ENCODE data around the gene LIME1. TPM values are rescaled to one million over a fixed set of nuclear protein-coding genes. Genes with fewer than 3 reads are reported as not detected.

LIME1 gene
- total and polyA plus RNA-seq, 5 donors from 2014 or later = 237 to 547 (median 403) TPM

- ATAC-seq (ENCODE audit: low read depth in 2 of 2) (no peak), DNase-seq (no peak)
- Histone ChIP-seq H3K9me3 (ENCODE audit: control insufficient read depth in 2 of 2, low read length in 2 of 2) (no peaks in the 10 kb centered on the region), H3K27ac (ENCODE audit: insufficient read depth, low read length, poor library complexity, severe bottlenecking) (peak overlapping the region; percentile 82), H3K36me3 (ENCODE audit: control insufficient read depth, insufficient read depth, low read length) (peaks cover 15% of the 10 kb centered on the region), H3K27me3 (ENCODE audit: control insufficient read depth, insufficient read depth, low read length) (no peaks in the 10 kb centered on the region), H3K4me1 (ENCODE audit: control insufficient read depth, insufficient read depth, low read length, poor library complexity, severe bottlenecking) (peaks cover 53% of the 10 kb centered on the region), H3K4me3 (ENCODE audit: low read depth, low read length) (no peak overlapping the region)
- no peaks in the 10 kb centered on the region for H3K27me3 Mint-ChIP-seq
- peaks cover 18% of the 10 kb centered on the region for H3K36me3 Mint-ChIP-seq
- H3K4me1 Mint-ChIP-seq = peaks cover 0 to 23% (median 12%) of the 10 kb centered on the region in 4 donors
- no peaks in the 10 kb centered on the region for H3K9me3 Mint-ChIP-seq
- H3K27ac Mint-ChIP-seq = peak overlapping the region in 2 of 3 donors; percentile 32 to 95
- H3K4me3 Mint-ChIP-seq = peak overlapping the region in 3 of 4 donors; percentile 93 to 94 (median 93)
Observed at GRCh38 chr20:63734946-63735858, 1.3 kb upstream of the LIME1 start.

- Mint-ChIP-seq H3K4me1 (peaks cover 0 to 23% (median 11%) of the 10 kb centered on the region in 4 donors), H3K36me3 (peaks cover 18% of the 10 kb centered on the region), H3K27me3 (no peaks in the 10 kb centered on the region), H3K9me3 (no peaks in the 10 kb centered on the region), H3K4me3 (peak overlapping the region; percentile 88 to 94 (median 93)), H3K27ac (peak overlapping the region; percentile 89 to 95 (median 92))
- H3K9me3 ChIP-seq (ENCODE audit: control insufficient read depth in 2 of 2, low read length in 2 of 2) = no peaks in the 10 kb centered on the region
- peaks cover 52% of the 10 kb centered on the region for H3K4me1 ChIP-seq (ENCODE audit: control insufficient read depth, insufficient read depth, low read length, poor library complexity, severe bottlenecking)
- peaks cover 14% of the 10 kb centered on the region for H3K36me3 ChIP-seq (ENCODE audit: control insufficient read depth, insufficient read depth, low read length)
- H3K27me3 ChIP-seq (ENCODE audit: control insufficient read depth, insufficient read depth, low read length) = no peaks in the 10 kb centered on the region
- peak; percentile 28 to 33 for ATAC-seq (ENCODE audit: low read depth in 2 of 2)
- H3K4me3 ChIP-seq (ENCODE audit: low read depth, low read length) = peak overlapping the region; percentile 84
- H3K27ac ChIP-seq (ENCODE audit: insufficient read depth, low read length, poor library complexity, severe bottlenecking) = peak overlapping the region; percentile 82
- peak; percentile 59 to 81 (median 71) for DNase-seq
Observed at GRCh38 chr20:63736893-63737694, 630 bp downstream of the LIME1 start.

GRCh38 chr20:63737695-63737944 is 1.2 kb downstream of the LIME1 start:
- ATAC-seq (ENCODE audit: low read depth in 2 of 2) (peak in 1 of 2 donors; percentile 2), DNase-seq (peak in 1 of 3 donors; percentile 55)
- Mint-ChIP-seq H3K9me3 (no peaks in the 10 kb centered on the region), H3K4me1 (peaks cover 0 to 23% (median 11%) of the 10 kb centered on the region in 4 donors), H3K36me3 (peaks cover 18% of the 10 kb centered on the region), H3K27me3 (no peaks in the 10 kb centered on the region), H3K4me3 (peak overlapping the region; percentile 88 to 94 (median 93)), H3K27ac (no peak overlapping the region)
- Histone ChIP-seq H3K36me3 (ENCODE audit: control insufficient read depth, insufficient read depth, low read length) (peaks cover 13% of the 10 kb centered on the region), H3K4me1 (ENCODE audit: control insufficient read depth, insufficient read depth, low read length, poor library complexity, severe bottlenecking) (peaks cover 52% of the 10 kb centered on the region), H3K27ac (ENCODE audit: insufficient read depth, low read length, poor library complexity, severe bottlenecking) (peak overlapping the region; percentile 82), H3K27me3 (ENCODE audit: control insufficient read depth, insufficient read depth, low read length) (no peaks in the 10 kb centered on the region), H3K4me3 (ENCODE audit: low read depth, low read length) (no peak overlapping the region), H3K9me3 (ENCODE audit: control insufficient read depth in 2 of 2, low read length in 2 of 2) (no peaks in the 10 kb centered on the region)

DNA sequence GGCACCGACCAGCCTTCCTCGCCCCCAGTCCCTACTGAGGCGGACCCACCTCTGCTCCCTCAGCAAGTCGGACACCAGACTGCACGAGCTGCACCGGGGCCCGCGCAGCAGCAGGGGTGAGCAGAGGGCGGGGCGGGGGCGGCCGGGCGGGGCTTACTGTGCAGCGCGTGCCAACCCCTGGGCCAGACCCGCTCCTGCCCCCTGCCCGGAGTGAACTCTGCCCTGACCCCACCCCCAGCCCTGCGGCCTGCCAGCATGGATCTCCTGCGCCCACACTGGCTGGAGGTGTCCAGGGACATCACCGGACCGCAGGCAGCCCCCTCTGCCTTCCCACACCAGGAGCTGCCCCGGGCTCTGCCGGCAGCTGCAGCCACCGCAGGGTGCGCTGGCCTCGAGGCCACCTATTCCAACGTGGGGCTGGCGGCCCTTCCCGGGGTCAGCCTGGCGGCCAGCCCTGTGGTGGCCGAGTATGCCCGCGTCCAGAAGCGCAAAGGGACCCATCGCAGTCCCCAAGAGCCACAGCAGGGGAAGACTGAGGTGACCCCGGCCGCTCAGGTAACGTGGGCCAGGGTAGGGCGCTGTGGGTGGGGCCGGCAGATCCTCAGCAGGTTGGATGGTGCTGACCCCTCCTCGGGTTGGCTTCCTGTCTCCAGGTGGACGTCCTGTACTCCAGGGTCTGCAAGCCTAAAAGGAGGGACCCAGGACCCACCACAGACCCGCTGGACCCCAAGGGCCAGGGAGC is 1.7 kb downstream of the LIME1 start:
- Histone ChIP-seq H3K36me3 (ENCODE audit: control insufficient read depth, insufficient read depth, low read length) (peaks cover 13% of the 10 kb centered on the region), H3K27me3 (ENCODE audit: control insufficient read depth, insufficient read depth, low read length) (no peaks in the 10 kb centered on the region), H3K27ac (ENCODE audit: insufficient read depth, low read length, poor library complexity, severe bottlenecking) (peak overlapping the region; percentile 82), H3K9me3 (ENCODE audit: control insufficient read depth in 2 of 2, low read length in 2 of 2) (no peaks in the 10 kb centered on the region), H3K4me1 (ENCODE audit: control insufficient read depth, insufficient read depth, low read length, poor library complexity, severe bottlenecking) (peaks cover 52% of the 10 kb centered on the region), H3K4me3 (ENCODE audit: low read depth, low read length) (no peak overlapping the region)
- Mint-ChIP-seq H3K4me1 (peaks cover 0 to 23% (median 11%) of the 10 kb centered on the region in 4 donors), H3K36me3 (peaks cover 18% of the 10 kb centered on the region), H3K4me3 (peak overlapping the region in 3 of 4 donors; percentile 74 to 82 (median 80)), H3K9me3 (no peaks in the 10 kb centered on the region), H3K27ac (peak overlapping the region in 1 of 3 donors; percentile 43), H3K27me3 (no peaks in the 10 kb centered on the region)
- peak in 1 of 2 donors; percentile 6 for ATAC-seq (ENCODE audit: low read depth in 2 of 2)
- DNase-seq = peak in 2 of 3 donors; percentile 40 to 53

- Mint-ChIP-seq H3K4me1 (peaks cover 0 to 19% (median 11%) of the 10 kb centered on the region in 4 donors), H3K9me3 (no peaks in the 10 kb centered on the region), H3K36me3 (peaks cover 15% of the 10 kb centered on the region), H3K27me3 (no peaks in the 10 kb centered on the region), H3K27ac (no peak overlapping the region), H3K4me3 (peak overlapping the region in 3 of 4 donors; percentile 70 to 82 (median 80))
- H3K27ac ChIP-seq (ENCODE audit: insufficient read depth, low read length, poor library complexity, severe bottlenecking) = peak overlapping the region; percentile 82
- peak; percentile 33 to 50 (median 39) for DNase-seq
- peaks cover 11% of the 10 kb centered on the region for H3K36me3 ChIP-seq (ENCODE audit: control insufficient read depth, insufficient read depth, low read length)
- H3K27me3 ChIP-seq (ENCODE audit: control insufficient read depth, insufficient read depth, low read length) = no peaks in the 10 kb centered on the region
- no peaks in the 10 kb centered on the region for H3K9me3 ChIP-seq (ENCODE audit: control insufficient read depth in 2 of 2, low read length in 2 of 2)
- ATAC-seq (ENCODE audit: low read depth in 2 of 2) = no peak
- no peak overlapping the region for H3K4me3 ChIP-seq (ENCODE audit: low read depth, low read length)
- H3K4me1 ChIP-seq (ENCODE audit: control insufficient read depth, insufficient read depth, low read length, poor library complexity, severe bottlenecking) = peaks cover 52% of the 10 kb centered on the region
Observed at GRCh38 chr20:63738687-63739129, 2.2 kb downstream of the LIME1 start.

DNA sequence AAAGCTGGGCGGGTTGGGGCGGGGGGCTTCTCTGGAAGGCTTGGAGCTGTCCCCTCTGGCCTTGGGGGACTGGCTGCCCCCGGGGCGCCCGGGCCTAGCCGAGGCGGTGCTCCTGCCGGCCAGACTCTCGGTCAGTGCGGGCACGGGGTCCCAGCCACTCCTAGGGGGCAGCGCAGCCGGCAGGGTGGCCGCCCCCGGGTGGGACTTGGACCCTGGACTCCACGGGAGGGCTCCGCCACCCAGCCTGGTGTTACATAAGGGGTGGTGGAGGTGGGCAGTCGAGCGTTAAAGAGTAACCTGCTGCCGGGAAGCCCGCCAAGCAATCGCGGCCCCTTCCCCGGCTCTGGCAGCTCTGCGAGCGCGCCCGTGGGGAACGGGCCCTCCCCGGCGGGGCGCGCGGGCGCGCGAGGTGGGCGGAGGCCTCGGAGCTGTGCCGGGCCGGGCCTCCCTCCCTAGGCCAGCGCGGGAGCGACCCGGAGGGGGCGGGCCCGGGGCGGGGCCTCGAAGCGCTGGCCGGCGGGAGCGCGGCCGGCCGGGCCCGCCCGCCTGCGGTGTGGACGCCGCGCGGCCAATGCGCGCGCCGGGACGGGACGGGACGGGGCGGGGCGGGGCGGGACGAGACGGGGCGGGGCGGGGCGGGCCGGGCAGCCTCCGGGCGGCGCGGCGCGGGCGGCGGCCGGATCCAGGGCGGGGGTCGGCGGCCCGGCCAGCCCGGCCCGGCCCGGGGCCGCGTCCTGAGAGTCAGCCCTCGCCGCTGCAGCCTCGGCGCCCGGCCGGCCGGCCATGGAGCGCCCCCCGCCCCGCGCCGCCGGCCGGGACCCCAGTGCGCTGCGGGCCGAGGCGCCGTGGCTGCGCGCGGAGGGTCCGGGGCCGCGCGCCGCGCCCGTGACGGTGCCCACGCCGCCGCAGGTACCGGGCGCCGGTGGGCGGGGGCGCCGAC is 2.9 kb downstream of the LIME1 start, which contains the start of gene SLC2A4RG:
Gene SLC2A4RG (plus strand): TSS at position 647 of the 940 bp plus-strand sequence. CDS start 137 bp downstream, at position 784.
- Histone ChIP-seq H3K4me3 (ENCODE audit: low read depth, low read length) (peak within 1 kb of the TSS; percentile 57), H3K36me3 (ENCODE audit: control insufficient read depth, insufficient read depth, low read length) (peaks cover 5% of the 10 kb centered on the region), H3K9me3 (ENCODE audit: control insufficient read depth in 2 of 2, low read length in 2 of 2) (no peaks in the 10 kb centered on the region), H3K27ac (ENCODE audit: insufficient read depth, low read length, poor library complexity, severe bottlenecking) (peak within 1 kb of the TSS; percentile 82), H3K27me3 (ENCODE audit: control insufficient read depth, insufficient read depth, low read length) (no peaks in the 10 kb centered on the region), H3K4me1 (ENCODE audit: control insufficient read depth, insufficient read depth, low read length, poor library complexity, severe bottlenecking) (peaks cover 52% of the 10 kb centered on the region)
- Mint-ChIP-seq H3K27ac (no peak within 1 kb of the TSS), H3K4me1 (peaks cover 0 to 13% (median 10%) of the 10 kb centered on the region in 4 donors), H3K9me3 (no peaks in the 10 kb centered on the region), H3K36me3 (peaks cover 8% of the 10 kb centered on the region), H3K4me3 (peak within 1 kb of the TSS in 3 of 4 donors; percentile 78 to 82 (median 81)), H3K27me3 (no peaks in the 10 kb centered on the region)
- DNase-seq (peak; percentile 66 to 79 (median 67)), ATAC-seq (ENCODE audit: low read depth in 2 of 2) (peak; percentile 19 to 26)
